NCI-H1105 (cell line): ENCODE measurements around the gene ADAMTSL1.
A peak's percentile ranks its signal among the peaks of the same experiment; 100 is the strongest.

Experiments used
- DNase-seq: peaks from one replicate; lab custom pipeline; 2025; lab: John Stamatoyannopoulos, UW

ADAMTSL1 gene

DNA sequence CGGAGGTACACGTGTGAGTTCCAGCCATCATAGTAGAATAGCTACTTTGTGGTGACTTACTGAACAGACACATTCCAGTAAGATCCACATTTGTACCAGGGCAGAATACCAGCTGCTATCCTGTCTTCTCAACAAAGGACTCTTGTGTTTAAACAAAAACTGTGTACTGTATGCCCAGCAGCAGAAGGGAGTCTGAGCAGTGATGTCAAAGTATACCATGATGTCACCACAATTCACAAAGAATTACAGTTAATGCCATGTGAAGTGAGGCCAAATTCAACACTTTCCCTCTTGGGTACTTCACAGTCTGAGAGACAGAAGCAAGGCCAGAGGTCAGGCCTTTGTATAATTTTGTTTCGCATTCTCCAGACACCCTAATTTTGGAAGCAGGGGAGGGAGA lies 137.0 kb downstream of the ADAMTSL1 start:
- no peak for DNase-seq

- peak; percentile 48 for DNase-seq
These were observed 138.0 kb downstream of the ADAMTSL1 start for GRCh38 chr9:18611971-18612370.

DNA sequence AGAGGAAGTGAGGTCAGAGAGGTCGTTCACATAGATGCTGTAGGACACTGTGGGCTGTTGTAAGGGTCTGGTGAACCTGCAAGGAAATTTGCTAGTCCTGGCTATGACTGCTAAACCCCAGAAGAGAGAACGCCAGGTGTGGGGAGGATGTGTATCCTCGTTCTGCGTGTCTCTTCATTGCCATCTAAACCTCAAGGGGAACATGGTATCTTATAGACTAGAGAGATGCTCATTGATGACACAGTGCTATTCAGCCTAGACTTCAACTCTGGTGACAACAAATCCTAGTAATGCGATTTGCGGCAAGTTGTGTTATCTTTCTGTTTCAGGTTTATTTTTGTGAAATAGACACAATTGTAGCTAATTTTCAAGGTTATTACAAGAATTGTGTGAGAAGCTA lies 140.2 kb downstream of the ADAMTSL1 start:
- DNase-seq = no peak

- DNase-seq = no peak
These were observed 140.7 kb downstream of the ADAMTSL1 start for GRCh38 chr9:18614651-18615050.

- no peak for DNase-seq
These were observed 143.0 kb downstream of the ADAMTSL1 start for GRCh38 chr9:18616976-18617375.

DNA sequence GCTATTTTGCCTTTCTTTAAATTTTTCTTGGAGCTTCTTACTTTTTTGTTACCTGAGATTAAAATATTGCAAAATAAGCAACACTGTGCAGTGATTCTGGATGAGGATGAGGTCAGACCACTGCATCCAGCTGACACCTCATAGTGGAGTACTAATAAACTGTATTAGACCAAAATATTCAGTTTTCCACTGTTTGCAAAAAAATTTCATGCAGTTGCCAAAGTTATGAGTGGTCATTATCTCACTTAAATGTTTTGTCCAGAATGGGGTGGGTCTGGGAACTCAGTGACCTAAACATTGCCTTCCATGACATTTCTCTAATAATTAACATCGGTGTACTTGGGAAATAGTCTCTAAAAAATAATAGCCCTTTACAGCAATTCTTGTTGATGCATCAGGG lies 143.8 kb downstream of the ADAMTSL1 start:
- no peak for DNase-seq

- DNase-seq = no peak
These were observed 144.9 kb downstream of the ADAMTSL1 start for GRCh38 chr9:18618862-18619261.

GRCh38 chr9:18622186-18622836 lies 148.4 kb downstream of the ADAMTSL1 start:
- DNase-seq = no peak

DNA sequence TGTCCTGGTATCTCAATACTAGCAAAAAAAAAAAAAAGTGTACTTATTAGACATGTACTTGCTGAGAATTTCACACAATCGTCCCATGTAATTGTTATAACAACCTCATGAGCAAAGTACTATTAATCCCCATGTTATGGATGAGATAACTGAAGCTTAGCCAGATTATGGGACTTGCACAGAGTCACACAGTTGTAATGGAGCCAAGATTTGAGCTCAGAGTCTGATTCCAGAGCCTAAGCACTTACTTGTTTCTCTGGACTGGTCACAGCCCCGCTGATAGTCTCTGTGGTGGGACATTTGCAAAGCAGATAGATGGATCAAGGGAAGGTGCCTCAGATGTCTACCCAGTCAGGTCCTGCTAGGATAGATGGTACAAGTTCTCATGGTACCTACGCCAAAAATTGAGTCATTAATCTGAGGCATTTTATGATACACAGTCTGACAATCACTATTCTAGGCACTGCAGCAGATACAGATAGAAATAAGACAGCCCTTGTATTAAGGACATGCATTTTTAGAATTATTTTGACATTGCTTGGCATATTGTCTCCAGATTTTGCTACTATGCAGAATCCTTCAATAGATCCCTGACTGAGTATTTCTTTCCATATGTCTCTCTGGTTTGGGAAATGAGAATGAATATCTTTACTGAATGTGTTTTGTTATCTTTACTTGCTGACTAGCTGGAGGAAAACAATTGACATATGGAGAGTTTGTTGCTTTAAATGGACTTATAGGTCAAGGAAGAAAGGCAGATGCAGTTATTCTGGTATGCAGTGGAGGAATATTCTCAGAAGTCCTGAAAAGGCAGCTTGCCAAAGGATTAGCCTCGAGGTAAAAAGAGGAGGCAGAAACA lies 149.5 kb downstream of the ADAMTSL1 start:
- DNase-seq = no peak

- DNase-seq = no peak
These were observed 152.2 kb downstream of the ADAMTSL1 start for GRCh38 chr9:18626046-18626698.

GRCh38 chr9:18629136-18629535 lies 155.2 kb downstream of the ADAMTSL1 start:
- DNase-seq = no peak

GRCh38 chr9:18632632-18633403 lies 158.9 kb downstream of the ADAMTSL1 start:
- no peak for DNase-seq

DNA sequence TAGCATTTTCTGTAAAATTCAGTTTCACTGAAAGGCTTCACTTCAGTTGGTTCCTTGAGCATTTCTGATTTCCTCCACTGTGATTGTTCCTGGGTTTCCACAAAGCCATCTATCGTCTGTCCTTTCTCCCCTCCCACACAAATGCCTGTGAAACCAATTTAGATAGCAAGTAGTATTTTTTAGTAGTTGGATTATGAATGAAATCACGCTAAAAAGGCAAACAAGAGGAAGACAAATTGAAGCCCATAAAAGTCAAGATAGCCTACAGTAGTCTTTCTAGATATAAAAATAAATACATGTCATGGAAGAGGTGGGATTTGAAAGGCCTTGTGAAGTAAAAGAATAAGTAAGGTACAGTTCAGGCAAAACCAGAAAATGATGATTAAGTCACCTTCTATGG lies 162.8 kb downstream of the ADAMTSL1 start:
- DNase-seq = no peak

DNA sequence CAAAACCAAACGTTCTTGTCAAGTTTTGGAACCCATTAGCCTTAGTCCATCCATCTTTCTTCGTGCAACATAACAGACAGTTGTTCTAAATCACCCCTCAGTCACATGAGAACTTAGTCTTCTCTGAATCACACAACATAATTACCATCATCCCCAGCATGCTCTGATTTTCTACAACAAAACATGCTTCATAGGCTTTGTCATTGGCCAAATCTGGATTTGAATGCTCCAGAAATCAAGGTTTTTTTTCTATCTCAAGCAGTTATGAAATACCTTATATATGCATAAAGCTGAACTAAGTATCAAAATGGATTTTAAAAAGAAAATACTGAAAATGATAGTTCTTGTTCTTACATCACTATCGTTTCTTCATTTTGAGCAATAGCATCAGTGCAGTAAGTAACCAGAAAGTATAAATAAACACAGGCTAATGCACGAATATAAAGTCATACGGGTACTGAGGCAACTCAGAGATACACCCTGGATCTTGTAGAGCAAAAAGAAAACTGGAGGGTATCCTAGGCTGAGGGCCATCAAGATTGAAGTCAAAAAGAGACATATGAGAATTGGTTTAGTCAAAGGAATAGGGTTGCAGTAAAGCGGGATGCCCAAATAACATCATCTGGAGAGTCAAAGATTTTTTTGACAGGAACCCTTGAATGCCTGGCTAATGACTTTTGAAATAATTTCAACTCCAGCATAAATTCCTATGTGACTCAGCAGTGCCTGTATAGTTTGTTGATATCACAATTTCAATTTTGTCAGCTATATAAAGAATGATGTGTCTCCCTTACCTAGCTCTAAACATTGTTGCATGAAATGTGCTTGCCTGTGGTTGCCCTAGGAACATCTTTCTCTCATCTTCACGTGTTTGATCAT lies 164.7 kb downstream of the ADAMTSL1 start:
- no peak for DNase-seq

GRCh38 chr9:18639911-18640310 lies 166.0 kb downstream of the ADAMTSL1 start:
- no peak for DNase-seq

GRCh38 chr9:18658804-18659705 lies 185.1 kb downstream of the ADAMTSL1 start:
- no peak for DNase-seq

GRCh38 chr9:18660001-18660400 lies 186.0 kb downstream of the ADAMTSL1 start:
- DNase-seq = no peak

DNA sequence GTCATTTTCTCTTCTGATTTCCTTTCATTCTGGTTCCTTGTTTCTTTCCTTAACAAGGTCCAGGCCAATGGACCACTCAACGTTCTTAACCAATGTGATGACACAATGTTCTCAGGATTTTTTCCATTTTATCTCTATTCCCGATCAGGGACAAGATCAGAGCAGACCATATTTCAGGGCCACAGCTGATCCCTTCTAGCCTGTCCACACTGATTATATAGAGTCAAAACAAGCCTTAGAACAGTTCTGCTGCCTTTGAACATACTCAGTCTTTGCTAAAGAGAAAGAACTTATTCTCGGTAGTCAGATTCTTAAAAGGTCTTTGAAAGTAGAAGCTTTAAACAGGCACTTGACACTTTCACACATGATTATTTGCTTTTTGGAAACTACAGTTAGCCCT lies 188.4 kb downstream of the ADAMTSL1 start:
- DNase-seq = no peak

- DNase-seq = no peak
These were observed 192.0 kb downstream of the ADAMTSL1 start for GRCh38 chr9:18665947-18666346.

GRCh38 chr9:18666348-18666747 lies 192.4 kb downstream of the ADAMTSL1 start:
- DNase-seq = no peak
